ENCODE measurements around the gene TMEM238.
"Not testable (repeated sequence)": the region's sequence is repeated elsewhere in the genome, so short reads cannot be mapped to it uniquely, and the experiment has no call there.

Gene TMEM238

GRCh38 chr19:55401390-55401789, 17.3 kb upstream of the TMEM238 start:
- not testable (repeated sequence) for DNase-seq (ENCODE audit: low read depth)

- DNase-seq (ENCODE audit: low read depth), result no peak
Observed at GRCh38 chr19:55400281-55401087, 16.4 kb upstream of the TMEM238 start.

GRCh38 chr19:55398200-55398925, 14.3 kb upstream of the TMEM238 start:
- DNase-seq (ENCODE audit: low read depth), result no peak

- no peak for DNase-seq (ENCODE audit: low read depth)
Observed at GRCh38 chr19:55392820-55393761, 9.0 kb upstream of the TMEM238 start.

- DNase-seq (ENCODE audit: low read depth), result no peak
Observed at GRCh38 chr19:55391702-55392615, 7.9 kb upstream of the TMEM238 start.

GRCh38 chr19:55391191-55391670, 7.1 kb upstream of the TMEM238 start:
- DNase-seq (ENCODE audit: low read depth), result no peak

- no peak for DNase-seq (ENCODE audit: low read depth)
Observed at GRCh38 chr19:55390461-55390880, 6.4 kb upstream of the TMEM238 start.

- DNase-seq (ENCODE audit: low read depth), result no peak
Observed at GRCh38 chr19:55389386-55390317, 5.6 kb upstream of the TMEM238 start.

- no peak for DNase-seq (ENCODE audit: low read depth)
Observed at GRCh38 chr19:55387736-55388497, 3.8 kb upstream of the TMEM238 start.

- DNase-seq (ENCODE audit: low read depth), result no peak
Observed at GRCh38 chr19:55386493-55386971, 2.4 kb upstream of the TMEM238 start.

- peak; percentile 99 for DNase-seq (ENCODE audit: low read depth)
Observed at GRCh38 chr19:55385724-55386492, 1.8 kb upstream of the TMEM238 start, which contains the start of gene RPL28. Gene RPL28 (plus strand): TSS chr19:55385932. CDS start chr19:55386358, 426 bp downstream.

- peak; percentile 92 for DNase-seq (ENCODE audit: low read depth)
Observed at GRCh38 chr19:55384920-55385723, 1.0 kb upstream of the TMEM238 start.

GRCh38 chr19:55383279-55384130, 587 bp downstream of the TMEM238 start:
- DNase-seq (ENCODE audit: low read depth), result peak; percentile 29

GRCh38 chr19:55382522-55383054, 1.5 kb downstream of the TMEM238 start:
- no peak for DNase-seq (ENCODE audit: low read depth)

GRCh38 chr19:55382013-55382412, 2.1 kb downstream of the TMEM238 start:
- DNase-seq (ENCODE audit: low read depth), result no peak

GRCh38 chr19:55379174-55379573, 4.9 kb downstream of the TMEM238 start:
- no peak for DNase-seq (ENCODE audit: low read depth)
